Mesenchymal stem cell (in vitro differentiated cells and primary cell): ENCODE data around the gene PER3.
"Not testable (repeated sequence)": the region's sequence is repeated elsewhere in the genome, so short reads cannot be mapped to it uniquely, and the experiment has no call there.

Experiments used
- DNase-seq: peaks from one replicate; pipeline ENCODE4 v3.0.0-alpha.2; 2013
- H2AFZ ChIP-seq: one replicate; pipeline ENCODE4 v1.6.1; 2013; ENCODE audit warnings: low read depth, mild to moderate bottlenecking, control low read depth, inconsistent platforms, low read length, moderate library complexity
- H2AK5ac ChIP-seq: 2 replicates; pipeline ENCODE4 v1.6.1; 2013; ENCODE audit warnings: low read length, moderate library complexity, mild to moderate bottlenecking, inconsistent platforms; ENCODE audit not compliant: severe bottlenecking
- H2BK120ac ChIP-seq: one replicate; pipeline ENCODE4 v1.6.1; 2013; ENCODE audit warnings: low read depth, mild to moderate bottlenecking, inconsistent platforms, low read length, moderate library complexity
- H2BK12ac ChIP-seq, 2 experiments: one replicate each; pipeline ENCODE4 v1.6.1; 2013; ENCODE audit warnings: inconsistent platforms in 2 of 2, low read length in 2 of 2, mild to moderate bottlenecking in 2 of 2, moderate library complexity in 2 of 2, control low read depth in 1 of 2
- H2BK15ac ChIP-seq: one replicate; pipeline ENCODE4 v1.6.1; 2013; ENCODE audit warnings: mild to moderate bottlenecking, low read depth, inconsistent platforms; ENCODE audit not compliant: poor library complexity, severe bottlenecking
- H2BK5ac ChIP-seq: 2 replicates; pipeline ENCODE4 v1.6.1; 2013; ENCODE audit warnings: low read depth, mild to moderate bottlenecking, low read length, control low read depth, inconsistent platforms; ENCODE audit not compliant: poor library complexity, severe bottlenecking
- H3K14ac ChIP-seq, 2 experiments: one replicate each; pipeline ENCODE4 v1.6.1; 2013; ENCODE audit warnings: inconsistent platforms in 2 of 2, low read length in 2 of 2, control low read depth in 1 of 2, mild to moderate bottlenecking in 1 of 2, moderate library complexity in 1 of 2
- H3K18ac ChIP-seq, 2 experiments: one replicate each; pipeline ENCODE4 v1.6.1; 2013; ENCODE audit warnings: inconsistent platforms in 2 of 2, low read length in 2 of 2, control low read depth in 1 of 2, low read depth in 1 of 2, mild to moderate bottlenecking in 1 of 2
- H3K23ac ChIP-seq, 2 experiments: one replicate each; pipeline ENCODE4 v1.6.1; 2013; ENCODE audit warnings: inconsistent platforms in 2 of 2, low read length in 2 of 2, mild to moderate bottlenecking in 2 of 2, moderate library complexity in 2 of 2, control low read depth in 1 of 2
- H3K27ac ChIP-seq: 2 replicates; pipeline ENCODE4 v1.5.1; 2013; ENCODE audit warnings: mild to moderate bottlenecking, moderate library complexity, low read length, control low read depth, inconsistent platforms; ENCODE audit not compliant: poor library complexity, severe bottlenecking
- H3K27me3 ChIP-seq, 2 experiments: 2 replicates each; pipeline versions ENCODE4 v1.6.1 to v1.7.0; 2013; ENCODE audit warnings: low read length in 2 of 2, mild to moderate bottlenecking in 2 of 2, moderate library complexity in 2 of 2, control low read depth in 1 of 2, inconsistent platforms in 1 of 2; ENCODE audit not compliant: control insufficient read depth in 1 of 2, insufficient read depth in 1 of 2
- H3K36me3 ChIP-seq, 2 experiments: 2 replicates each; pipeline versions ENCODE4 v1.6.1 to v1.7.0; 2013; ENCODE audit warnings: low read length in 2 of 2, control low read depth in 1 of 2, inconsistent platforms in 1 of 2, low read depth in 1 of 2, mild to moderate bottlenecking in 1 of 2; ENCODE audit not compliant: insufficient read depth in 2 of 2, control insufficient read depth in 1 of 2
- H3K4ac ChIP-seq, 2 experiments: one replicate each; pipeline ENCODE4 v1.6.1; 2013; ENCODE audit warnings: inconsistent platforms in 2 of 2, low read length in 2 of 2, mild to moderate bottlenecking in 2 of 2, moderate library complexity in 2 of 2, control low read depth in 1 of 2, low read depth in 1 of 2
- H3K4me1 ChIP-seq: 2 replicates; pipeline ENCODE4 v1.6.1; 2013; ENCODE audit warnings: low read depth, low read length, control low read depth; ENCODE audit not compliant: control insufficient read depth, insufficient read depth
- H3K4me2 ChIP-seq: 2 replicates; pipeline ENCODE4 v1.6.1; 2013; ENCODE audit warnings: low read length, mild to moderate bottlenecking, inconsistent platforms; ENCODE audit not compliant: poor library complexity, severe bottlenecking
- H3K4me3 ChIP-seq, 2 experiments: 2 replicates each; pipeline versions ENCODE4 v1.5.1 to v1.7.0; 2013; ENCODE audit warnings: low read length in 2 of 2, mild to moderate bottlenecking in 2 of 2, control low read depth in 1 of 2, low read depth in 1 of 2; ENCODE audit not compliant: insufficient read depth in 1 of 2
- H3K79me1 ChIP-seq: replicated peaks from 2 replicates; pipeline ENCODE4 v1.6.1; 2013; ENCODE audit warnings: mild to moderate bottlenecking, control low read depth, low read length, inconsistent platforms; ENCODE audit not compliant: poor library complexity, severe bottlenecking
- H3K9ac ChIP-seq: 2 replicates; pipeline ENCODE4 v1.7.0; 2013; ENCODE audit warnings: mild to moderate bottlenecking, low read length, moderate library complexity
- H3K9me3 ChIP-seq: 2 replicates; pipeline ENCODE4 v1.7.0; 2013; ENCODE audit warnings: mild to moderate bottlenecking, low read length; ENCODE audit not compliant: control insufficient read depth
- H4K8ac ChIP-seq: one replicate; pipeline ENCODE4 v1.6.1; 2013; ENCODE audit warnings: inconsistent platforms, mild to moderate bottlenecking, low read length, moderate library complexity
- H4K91ac ChIP-seq: one replicate; pipeline ENCODE4 v1.6.1; 2013; ENCODE audit warnings: mild to moderate bottlenecking, low read length, inconsistent platforms
- WGBS: methylation state at CpG from one replicate; pipeline ENCODE4 v1.1.7; 2013; ENCODE audit warnings: mixed read lengths; 5-methylcytosine and 5-hydroxymethylcytosine counted together

PER3 gene

DNA sequence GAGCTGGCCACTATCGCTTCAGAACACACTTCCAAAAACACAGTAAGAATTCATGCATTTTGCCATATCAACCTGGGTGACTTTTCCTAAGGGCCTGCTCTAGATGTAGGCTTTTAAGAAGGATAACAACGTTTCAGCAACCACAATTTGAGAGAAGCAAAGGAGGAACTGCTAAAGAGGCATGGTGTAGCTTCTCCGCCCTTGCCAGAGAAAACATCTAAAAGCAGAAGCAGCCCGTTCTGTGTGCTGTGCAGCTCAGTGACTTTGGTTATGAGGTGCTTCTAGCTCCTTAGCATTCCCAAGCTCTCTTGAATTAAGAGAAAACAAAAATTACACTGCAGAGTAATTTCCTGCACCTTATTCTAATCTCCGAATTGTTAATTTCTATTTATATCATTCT is 2.7 kb downstream of the PER3 start:
- peaks cover 16% of the 10 kb centered on the region for H3K9me3 ChIP-seq
- 91% methylated on average over 4 of the region's 5 CpGs for WGBS
- H3K27ac ChIP-seq, result no peak overlapping the region
- no peak overlapping the region for H2BK12ac ChIP-seq
- no peak overlapping the region for H3K9ac ChIP-seq
- no peak overlapping the region for H2AK5ac ChIP-seq
- H3K27me3 ChIP-seq, result no peaks in the 10 kb centered on the region
- no peak overlapping the region for H4K8ac ChIP-seq
- H2BK15ac ChIP-seq, result no peak overlapping the region
- H3K4me3 ChIP-seq, result no peak overlapping the region
- no peak overlapping the region for H2AFZ ChIP-seq
- H3K4ac ChIP-seq, result no peak overlapping the region
- no peak overlapping the region for H3K14ac ChIP-seq
- H2BK120ac ChIP-seq, result no peak overlapping the region
- no peak overlapping the region for H3K23ac ChIP-seq
- H2BK5ac ChIP-seq, result no peak overlapping the region
- no peak overlapping the region for H3K18ac ChIP-seq
- no peak for DNase-seq
- no peaks in the 10 kb centered on the region for H3K79me1 ChIP-seq
- peaks cover 10% of the 10 kb centered on the region for H3K4me1 ChIP-seq
- peaks cover 12 to 67% of the 10 kb centered on the region in 2 experiments for H3K36me3 ChIP-seq
- no peak overlapping the region for H3K4me2 ChIP-seq
- H4K91ac ChIP-seq, result no peak overlapping the region

DNA sequence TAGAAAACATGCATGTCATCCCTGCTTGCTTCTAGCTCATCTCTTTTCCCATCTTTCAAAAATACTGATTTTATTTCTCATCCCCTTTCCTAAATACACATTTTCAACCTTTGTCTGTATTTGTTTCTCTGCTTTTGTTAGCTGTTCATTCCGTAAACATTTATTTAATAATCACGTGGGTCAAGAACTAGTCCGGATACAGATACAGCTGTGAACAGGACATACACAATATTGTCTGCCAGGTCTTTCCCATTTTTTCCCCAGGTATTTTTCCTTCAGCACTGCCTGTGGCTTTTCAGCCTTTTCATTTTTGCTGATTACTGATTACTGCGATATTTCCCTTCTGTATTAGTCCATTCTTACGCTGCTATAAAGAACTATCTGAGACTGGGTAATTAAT is 5.7 kb downstream of the PER3 start:
- H2BK12ac ChIP-seq, result no peak overlapping the region
- H3K4me2 ChIP-seq, result no peak overlapping the region
- H4K8ac ChIP-seq, result no peak overlapping the region
- no peak overlapping the region for H3K4me3 ChIP-seq
- no peaks in the 10 kb centered on the region for H3K79me1 ChIP-seq
- H3K27ac ChIP-seq, result no peak overlapping the region
- H3K27me3 ChIP-seq, result no peaks in the 10 kb centered on the region
- no peak overlapping the region for H3K23ac ChIP-seq
- peaks cover 16% of the 10 kb centered on the region for H3K9me3 ChIP-seq
- no peak overlapping the region for H2BK15ac ChIP-seq
- peaks cover 7 to 89% of the 10 kb centered on the region in 2 experiments for H3K36me3 ChIP-seq
- H2BK120ac ChIP-seq, result no peak overlapping the region
- H2BK5ac ChIP-seq, result no peak overlapping the region
- no peak overlapping the region for H2AK5ac ChIP-seq
- H3K14ac ChIP-seq, result no peak overlapping the region
- no peak overlapping the region for H3K18ac ChIP-seq
- H2AFZ ChIP-seq, result no peak overlapping the region
- H3K9ac ChIP-seq, result no peak overlapping the region
- no peaks in the 10 kb centered on the region for H3K4me1 ChIP-seq
- 67% methylated on average over 3 of the region's 5 CpGs for WGBS
- H4K91ac ChIP-seq, result no peak overlapping the region
- no peak for DNase-seq
- no peak overlapping the region for H3K4ac ChIP-seq

DNA sequence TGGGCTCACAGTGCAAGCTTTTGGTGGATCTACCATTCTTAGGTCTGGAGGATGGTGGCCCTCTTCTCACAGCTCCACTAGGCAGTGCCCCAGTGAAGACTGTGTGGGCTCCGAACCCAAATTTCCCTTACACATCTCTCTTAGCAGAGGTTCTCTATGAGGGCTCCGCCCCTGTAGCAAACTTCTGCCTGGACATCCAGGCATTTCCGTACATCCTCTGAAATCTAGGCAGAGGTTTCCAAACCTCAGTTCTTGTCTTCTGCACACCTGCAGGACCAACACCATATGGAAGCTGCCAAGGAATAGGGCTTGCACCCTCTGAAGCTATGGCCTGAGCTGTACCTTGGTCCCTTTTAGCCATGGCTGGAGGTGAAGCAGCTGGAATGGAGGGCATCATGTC is 6.9 kb downstream of the PER3 start:
- not testable (repeated sequence) for H3K27me3 ChIP-seq, H4K91ac ChIP-seq, H3K14ac ChIP-seq, H2AFZ ChIP-seq, H2AK5ac ChIP-seq, H3K79me1 ChIP-seq, H3K27ac ChIP-seq, H3K18ac ChIP-seq, H3K4me3 ChIP-seq, H3K4ac ChIP-seq, H3K4me2 ChIP-seq, H3K23ac ChIP-seq, H2BK15ac ChIP-seq, H3K9ac ChIP-seq, H2BK5ac ChIP-seq, H2BK12ac ChIP-seq, H4K8ac ChIP-seq, H3K4me1 ChIP-seq, DNase-seq, H2BK120ac ChIP-seq
- WGBS, result 90% methylated on average over 3 of the region's 3 CpGs
- Histone ChIP-seq H3K36me3 (peaks cover 10 to 94% of the 10 kb centered on the region in 2 experiments), H3K9me3 (peaks cover 16% of the 10 kb centered on the region)

DNA sequence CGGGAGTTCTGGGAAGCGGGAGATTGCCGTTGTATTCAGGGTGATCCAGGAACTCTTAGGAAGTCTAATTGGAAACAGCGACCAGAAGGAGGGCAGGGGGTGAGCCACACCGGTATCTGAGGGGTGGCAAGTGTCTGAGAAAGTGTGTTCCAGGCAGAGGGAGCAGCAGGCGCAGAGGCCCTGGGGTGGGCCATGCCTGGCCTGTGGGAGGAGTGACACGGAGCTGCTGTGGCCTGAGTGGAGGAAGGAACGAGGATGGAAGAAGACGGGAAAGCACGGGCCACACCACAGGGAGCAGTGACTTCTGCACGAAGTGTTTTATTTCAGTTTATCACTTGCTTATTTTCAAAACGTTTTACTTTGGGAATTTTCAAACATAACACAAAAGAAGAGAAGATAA is 11.3 kb downstream of the PER3 start:
- H3K23ac ChIP-seq, result no peak overlapping the region
- no peak overlapping the region for H3K4me3 ChIP-seq
- H4K91ac ChIP-seq, result no peak overlapping the region
- no peak overlapping the region for H2BK15ac ChIP-seq
- no peak overlapping the region for H3K4me2 ChIP-seq
- peaks cover 9% of the 10 kb centered on the region for H3K9me3 ChIP-seq
- H3K18ac ChIP-seq, result no peak overlapping the region
- no peaks in the 10 kb centered on the region for H3K27me3 ChIP-seq
- H4K8ac ChIP-seq, result no peak overlapping the region
- H3K9ac ChIP-seq, result no peak overlapping the region
- H3K36me3 ChIP-seq, result peaks cover 10 to 78% of the 10 kb centered on the region in 2 experiments
- H2BK12ac ChIP-seq, result no peak overlapping the region
- H3K27ac ChIP-seq, result no peak overlapping the region
- no peak overlapping the region for H2BK120ac ChIP-seq
- H2BK5ac ChIP-seq, result no peak overlapping the region
- no peak for DNase-seq
- H2AK5ac ChIP-seq, result no peak overlapping the region
- no peak overlapping the region for H3K14ac ChIP-seq
- 84% methylated on average over 7 of the region's 12 CpGs for WGBS
- H3K4ac ChIP-seq, result no peak overlapping the region
- no peaks in the 10 kb centered on the region for H3K4me1 ChIP-seq
- no peaks in the 10 kb centered on the region for H3K79me1 ChIP-seq
- H2AFZ ChIP-seq, result no peak overlapping the region
